Measurements from ENCODE around the gene RGS4. TPM values are rescaled to one million over a fixed set of nuclear protein-coding genes. Genes with fewer than 3 reads are reported as not detected.
"Not testable (repeated sequence)": the region's sequence is repeated elsewhere in the genome, so short reads cannot be mapped to it uniquely, and the experiment has no call there.

RGS4 gene
- polyA plus RNA-seq, 3 donors: 8.2 to 14.8 (median 11.6) TPM

- DNase-seq (ENCODE audit: extremely low read depth in 1 of 11, low read depth in 9 of 11, low spot score in 4 of 11): no peak
Observed at GRCh38 chr1:163085904-163086268, 16.7 kb downstream of the RGS4 start.

- DNase-seq (ENCODE audit: extremely low read depth in 1 of 11, low read depth in 9 of 11, low spot score in 4 of 11): not testable (repeated sequence)
Observed at GRCh38 chr1:163089117-163089516, 20.0 kb downstream of the RGS4 start.

- DNase-seq (ENCODE audit: extremely low read depth in 1 of 11, low read depth in 9 of 11, low spot score in 4 of 11): no peak
Observed at GRCh38 chr1:163090321-163090945, 21.3 kb downstream of the RGS4 start.

GRCh38 chr1:163093169-163093568 is 24.0 kb downstream of the RGS4 start:
- DNase-seq (ENCODE audit: extremely low read depth in 1 of 11, low read depth in 9 of 11, low spot score in 4 of 11): no peak

- no peak for DNase-seq (ENCODE audit: extremely low read depth in 1 of 11, low read depth in 9 of 11, low spot score in 4 of 11)
Observed at GRCh38 chr1:163093579-163093978, 24.4 kb downstream of the RGS4 start.

- DNase-seq (ENCODE audit: extremely low read depth in 1 of 11, low read depth in 9 of 11, low spot score in 4 of 11): no peak
Observed at GRCh38 chr1:163094182-163094581, 25.0 kb downstream of the RGS4 start.

- no peak for DNase-seq (ENCODE audit: extremely low read depth in 1 of 11, low read depth in 9 of 11, low spot score in 4 of 11)
Observed at GRCh38 chr1:163094589-163094988, 25.4 kb downstream of the RGS4 start.

- no peak for DNase-seq (ENCODE audit: extremely low read depth in 1 of 11, low read depth in 9 of 11, low spot score in 4 of 11)
Observed at GRCh38 chr1:163095213-163095612, 26.1 kb downstream of the RGS4 start.

- DNase-seq (ENCODE audit: extremely low read depth in 1 of 11, low read depth in 9 of 11, low spot score in 4 of 11): no peak
Observed at GRCh38 chr1:163102590-163102989, 33.4 kb downstream of the RGS4 start.

- DNase-seq (ENCODE audit: extremely low read depth in 1 of 11, low read depth in 9 of 11, low spot score in 4 of 11): no peak
Observed at GRCh38 chr1:163104385-163105099, 35.4 kb downstream of the RGS4 start.

GRCh38 chr1:163106364-163106987 is 37.3 kb downstream of the RGS4 start:
- DNase-seq (ENCODE audit: extremely low read depth in 1 of 11, low read depth in 9 of 11, low spot score in 4 of 11): no peak

GRCh38 chr1:163107655-163108054 is 38.5 kb downstream of the RGS4 start:
- DNase-seq (ENCODE audit: extremely low read depth in 1 of 11, low read depth in 9 of 11, low spot score in 4 of 11): no peak

GRCh38 chr1:163115887-163116286 is 46.7 kb downstream of the RGS4 start:
- DNase-seq (ENCODE audit: extremely low read depth in 1 of 11, low read depth in 9 of 11, low spot score in 4 of 11): no peak

GRCh38 chr1:163119707-163120106 is 50.5 kb downstream of the RGS4 start:
- no peak for DNase-seq (ENCODE audit: extremely low read depth in 1 of 11, low read depth in 9 of 11, low spot score in 4 of 11)

GRCh38 chr1:163120372-163120771 is 51.2 kb downstream of the RGS4 start:
- DNase-seq (ENCODE audit: extremely low read depth in 1 of 11, low read depth in 9 of 11, low spot score in 4 of 11): no peak

- no peak for DNase-seq (ENCODE audit: extremely low read depth in 1 of 11, low read depth in 9 of 11, low spot score in 4 of 11)
Observed at GRCh38 chr1:163124812-163125211, 55.7 kb downstream of the RGS4 start.

Other genes starting within 250 kb of the RGS4 start
- not detected for gene CCDC190, start 208.2 kb upstream of the RGS4 start, polyA plus RNA-seq (ENCODE audit: insufficient read length in 3 of 3)
- 10 to 100 TPM in 1 of 3 donors, 1 to 10 TPM in 2; 7.3 to 12.6 (median 9.5) TPM for gene RGS5, start 133.6 kb downstream of the RGS4 start, polyA plus RNA-seq (ENCODE audit: insufficient read length in 3 of 3)

Measured in renal cortex interstitium (tissue), 11 donors.